ENCODE measurements around the gene CBX7.

DNA sequence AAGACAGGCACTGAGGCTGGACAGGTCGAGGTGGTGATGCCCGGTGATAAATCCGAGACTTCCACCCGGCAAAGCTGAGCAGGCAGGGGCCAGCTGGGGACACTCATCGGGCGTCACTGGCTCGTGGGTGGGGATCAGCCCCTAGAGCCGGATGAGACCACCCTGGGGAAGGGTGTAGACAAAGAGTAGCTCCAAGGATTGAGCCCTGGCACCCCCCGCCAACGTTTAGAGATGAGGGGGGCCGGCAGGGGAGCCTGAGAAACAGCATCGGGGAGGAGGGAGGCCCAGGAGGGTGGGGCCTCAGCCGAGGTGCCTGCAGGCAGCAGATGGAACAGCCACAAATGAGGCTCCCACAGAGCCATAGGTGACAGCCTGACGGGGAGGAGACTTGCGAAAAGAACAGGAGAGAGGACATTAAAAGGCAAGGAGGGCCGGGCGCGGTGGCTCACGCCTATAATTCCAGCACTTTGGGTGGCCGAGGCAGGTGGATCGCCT is 27.4 kb upstream of the CBX7 start:
- TF ChIP-seq, protein P1, sequence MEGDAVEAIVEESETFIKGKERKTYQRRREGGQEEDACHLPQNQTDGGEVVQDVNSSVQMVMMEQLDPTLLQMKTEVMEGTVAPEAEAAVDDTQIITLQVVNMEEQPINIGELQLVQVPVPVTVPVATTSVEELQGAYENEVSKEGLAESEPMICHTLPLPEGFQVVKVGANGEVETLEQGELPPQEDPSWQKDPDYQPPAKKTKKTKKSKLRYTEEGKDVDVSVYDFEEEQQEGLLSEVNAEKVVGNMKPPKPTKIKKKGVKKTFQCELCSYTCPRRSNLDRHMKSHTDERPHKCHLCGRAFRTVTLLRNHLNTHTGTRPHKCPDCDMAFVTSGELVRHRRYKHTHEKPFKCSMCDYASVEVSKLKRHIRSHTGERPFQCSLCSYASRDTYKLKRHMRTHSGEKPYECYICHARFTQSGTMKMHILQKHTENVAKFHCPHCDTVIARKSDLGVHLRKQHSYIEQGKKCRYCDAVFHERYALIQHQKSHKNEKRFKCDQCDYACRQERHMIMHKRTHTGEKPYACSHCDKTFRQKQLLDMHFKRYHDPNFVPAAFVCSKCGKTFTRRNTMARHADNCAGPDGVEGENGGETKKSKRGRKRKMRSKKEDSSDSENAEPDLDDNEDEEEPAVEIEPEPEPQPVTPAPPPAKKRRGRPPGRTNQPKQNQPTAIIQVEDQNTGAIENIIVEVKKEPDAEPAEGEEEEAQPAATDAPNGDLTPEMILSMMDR (IDR thresholded peaks at IDR 0.05) = no peak
- TF ChIP-seq ZFX (IDR thresholded peaks at IDR 0.05; ENCODE audit: borderline replicate concordance) = no peak
